K562 (cell line): Measurements from ENCODE around the gene PET117.

Experiments used
- AFF4 ChIP-seq: sonication (generic); formaldehyde crosslinking; IDR thresholded peaks from 2 replicates; pipeline ENCODE4 v1.8.0; 2023; ENCODE audit warnings: mild to moderate bottlenecking, missing genetic modification reagents
- CHD1 ChIP-seq: fragments of 200-600 bp; sonication (generic); IDR thresholded peaks from one replicate; pipeline ENCODE4 v1.6.1; 2012; ENCODE audit warnings: mild to moderate bottlenecking, moderate library complexity, low read length, inconsistent platforms
- CTCF ChIP-seq, 3 experiments: IDR thresholded peaks in 2 of 3; conservative IDR thresholded peaks in 1 of 3; 2 replicates each; pipeline ENCODE4 v1.5.1; 2011 to 2012; ENCODE audit warnings: low read length in 3 of 3, mild to moderate bottlenecking in 3 of 3, control low read depth in 2 of 3, improper control_type of control experiment in 1 of 3, inconsistent platforms in 1 of 3, low read depth in 1 of 3, mixed read lengths in 1 of 3, moderate library complexity in 1 of 3; ENCODE audit not compliant: insufficient read depth in 2 of 3
- GABPA ChIP-seq: fragments of 200-800 bp; sonication (Bioruptor generic); conservative IDR thresholded peaks from 2 replicates; pipeline ENCODE4 v1.6.1; 2016; ENCODE audit warnings: low read depth, missing genetic modification characterization, missing compliant biosample characterization
- POLR2AphosphoS5 ChIP-seq: IDR thresholded peaks from 2 replicates; pipeline ENCODE4 v1.6.1; 2011; ENCODE audit warnings: mild to moderate bottlenecking, low read depth, low read length, moderate library complexity; ENCODE audit not compliant: control insufficient read depth, insufficient read depth
- POLR3A ChIP-seq: IDR thresholded peaks from 2 replicates; pipeline ENCODE4 v1.6.1; 2011; ENCODE audit warnings: borderline replicate concordance, mild to moderate bottlenecking, moderate library complexity; ENCODE audit not compliant: insufficient read length, insufficient read depth; ENCODE audit errors: extremely low read depth
- RFX5 ChIP-seq: IDR thresholded peaks from 2 replicates; pipeline ENCODE4 v1.6.1; 2011; ENCODE audit warnings: low read depth, mild to moderate bottlenecking, improper control_type of control experiment, low read length
- ZNF121 ChIP-seq: sonication (generic); formaldehyde crosslinking; conservative IDR thresholded peaks from 2 replicates; pipeline ENCODE4 v1.8.0; 2022; ENCODE audit warnings: missing genetic modification reagents
- ZNF274 ChIP-seq: IDR thresholded peaks from 2 replicates; pipeline ENCODE4 v1.6.1; 2011; ENCODE audit warnings: low read depth, mild to moderate bottlenecking, low read length, moderate library complexity, borderline replicate concordance
- ZNF324 ChIP-seq: fragments of 250-450 bp; sonication (Bioruptor Pico); IDR thresholded peaks from 2 replicates; pipeline ENCODE4 v1.4.0; 2020; ENCODE audit warnings: mild to moderate bottlenecking
- TF ChIP-seq, protein P1 (sequence below): sonication (generic); formaldehyde crosslinking; IDR thresholded peaks from 2 replicates; pipeline ENCODE4 v1.8.0; 2022; ENCODE audit warnings: missing genetic modification reagents, mild to moderate bottlenecking, moderate library complexity, borderline replicate concordance
- TF ChIP-seq, protein P2 (sequence below): fragments of 450-650 bp; IDR thresholded peaks from one replicate; pipeline ENCODE4 v1.6.1; 2018; ENCODE audit warnings: mild to moderate bottlenecking, moderate library complexity; ENCODE audit not compliant: partially characterized antibody

GRCh38 chr20:18166950-18167349, 29.3 kb downstream of the PET117 start:
- TF ChIP-seq AFF4 (CRISPR knock-in tag) = no peak
- TF ChIP-seq, protein P1, sequence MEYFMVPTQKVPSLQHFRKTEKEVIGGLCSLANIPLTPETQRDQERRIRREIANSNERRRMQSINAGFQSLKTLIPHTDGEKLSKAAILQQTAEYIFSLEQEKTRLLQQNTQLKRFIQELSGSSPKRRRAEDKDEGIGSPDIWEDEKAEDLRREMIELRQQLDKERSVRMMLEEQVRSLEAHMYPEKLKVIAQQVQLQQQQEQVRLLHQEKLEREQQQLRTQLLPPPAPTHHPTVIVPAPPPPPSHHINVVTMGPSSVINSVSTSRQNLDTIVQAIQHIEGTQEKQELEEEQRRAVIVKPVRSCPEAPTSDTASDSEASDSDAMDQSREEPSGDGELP (CRISPR knock-in tag) = no peak
- no peak for TF ChIP-seq ZNF324
- TF ChIP-seq, protein P2, sequence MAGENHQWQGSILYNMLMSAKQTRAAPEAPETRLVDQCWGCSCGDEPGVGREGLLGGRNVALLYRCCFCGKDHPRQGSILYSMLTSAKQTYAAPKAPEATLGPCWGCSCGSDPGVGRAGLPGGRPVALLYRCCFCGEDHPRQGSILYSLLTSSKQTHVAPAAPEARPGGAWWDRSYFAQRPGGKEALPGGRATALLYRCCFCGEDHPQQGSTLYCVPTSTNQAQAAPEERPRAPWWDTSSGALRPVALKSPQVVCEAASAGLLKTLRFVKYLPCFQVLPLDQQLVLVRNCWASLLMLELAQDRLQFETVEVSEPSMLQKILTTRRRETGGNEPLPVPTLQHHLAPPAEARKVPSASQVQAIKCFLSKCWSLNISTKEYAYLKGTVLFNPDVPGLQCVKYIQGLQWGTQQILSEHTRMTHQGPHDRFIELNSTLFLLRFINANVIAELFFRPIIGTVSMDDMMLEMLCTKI = no peak
- no peak for TF ChIP-seq GABPA (tag)
- TF ChIP-seq POLR2AphosphoS5 = no peak
- no peak for TF ChIP-seq ZNF274
- TF ChIP-seq CHD1 = no peak
- no peak for TF ChIP-seq CTCF (IDR thresholded peaks at IDR 0.05 in 2 of 3, conservative IDR thresholded peaks at IDR 0.05 in 1 of 3; ENCODE audit: insufficient read depth in 2 of 3, low read depth in 1 of 3, low read length in 3 of 3)
- no peak for TF ChIP-seq RFX5
- no peak for TF ChIP-seq POLR3A
- TF ChIP-seq ZNF121 (CRISPR knock-in tag) = no peak
